ENCODE results near the gene SMARCD1.

SMARCD1 gene

DNA sequence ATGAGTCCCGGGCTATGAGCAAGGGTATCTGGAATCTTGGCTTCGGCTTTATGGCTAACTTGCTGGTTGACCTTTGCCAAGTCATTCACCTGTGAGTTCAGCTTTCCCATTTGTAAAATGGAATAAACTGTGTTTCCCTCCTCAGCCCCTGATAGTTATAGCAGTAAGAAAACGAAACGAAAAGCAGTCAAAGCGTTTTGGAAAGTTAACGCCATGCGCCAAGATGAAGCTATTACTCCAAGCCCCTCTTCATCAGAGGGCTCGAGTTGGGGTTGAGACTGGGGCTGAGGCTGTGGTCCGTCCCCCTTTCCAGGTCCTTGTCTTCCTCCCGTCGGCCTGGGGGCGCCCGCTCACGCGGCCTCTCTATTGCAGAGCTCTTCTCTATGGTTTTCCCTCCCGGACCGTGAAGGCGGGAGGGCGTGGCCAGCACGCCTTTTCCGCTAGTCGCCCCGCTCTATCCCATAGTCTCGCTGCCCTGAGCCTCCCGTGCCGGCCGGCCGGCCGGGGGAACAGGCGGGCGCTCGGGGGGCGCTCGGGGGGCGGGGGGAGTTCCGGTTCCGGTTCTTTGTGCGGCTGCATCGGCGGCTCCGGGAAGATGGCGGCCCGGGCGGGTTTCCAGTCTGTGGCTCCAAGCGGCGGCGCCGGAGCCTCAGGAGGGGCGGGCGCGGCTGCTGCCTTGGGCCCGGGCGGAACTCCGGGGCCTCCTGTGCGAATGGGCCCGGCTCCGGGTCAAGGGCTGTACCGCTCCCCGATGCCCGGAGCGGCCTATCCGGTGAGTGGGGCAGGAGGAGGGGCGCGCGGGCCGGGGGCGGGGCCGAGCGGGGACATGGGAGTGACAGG, at the start of gene SMARCD1:
SMARCD1 (plus strand) TSS at position 568 of the 840 bp plus-strand sequence; CDS start at position 596, 28 bp downstream.
- DNase-seq (ENCODE audit: low read depth in 1 of 2, low spot score in 1 of 2) = peak; percentile 69 to 82

DNA sequence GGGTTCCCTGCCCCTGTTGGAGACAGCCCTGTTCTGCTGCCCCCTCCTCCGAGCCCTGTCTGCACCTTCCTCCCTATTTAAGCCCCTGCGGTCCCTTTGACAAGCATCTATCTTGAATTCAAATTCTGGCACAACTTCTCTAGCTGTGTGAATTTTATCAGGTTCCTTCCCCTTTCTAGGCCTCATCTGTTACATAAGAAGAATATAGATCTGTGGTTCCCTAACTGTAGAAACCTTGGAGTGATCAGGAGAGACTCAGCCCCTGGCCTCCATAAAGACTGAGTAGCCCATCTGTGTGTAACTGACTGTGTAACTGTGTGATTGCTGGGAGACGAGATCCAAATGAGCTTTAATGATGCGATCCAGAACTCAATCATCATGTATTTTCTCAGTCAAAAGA, 46.8 kb upstream of the SMARCD1 start:
- DNase-seq (ENCODE audit: low read depth in 1 of 2, low spot score in 1 of 2) = no peak

- DNase-seq (ENCODE audit: low read depth in 1 of 2, low spot score in 1 of 2) = peak; percentile 80 to 84
These were observed 45.8 kb upstream of the SMARCD1 start for GRCh38 chr12:50039151-50039835.

GRCh38 chr12:50040657-50041056, 44.5 kb upstream of the SMARCD1 start:
- no peak for DNase-seq (ENCODE audit: low read depth in 1 of 2, low spot score in 1 of 2)

DNA sequence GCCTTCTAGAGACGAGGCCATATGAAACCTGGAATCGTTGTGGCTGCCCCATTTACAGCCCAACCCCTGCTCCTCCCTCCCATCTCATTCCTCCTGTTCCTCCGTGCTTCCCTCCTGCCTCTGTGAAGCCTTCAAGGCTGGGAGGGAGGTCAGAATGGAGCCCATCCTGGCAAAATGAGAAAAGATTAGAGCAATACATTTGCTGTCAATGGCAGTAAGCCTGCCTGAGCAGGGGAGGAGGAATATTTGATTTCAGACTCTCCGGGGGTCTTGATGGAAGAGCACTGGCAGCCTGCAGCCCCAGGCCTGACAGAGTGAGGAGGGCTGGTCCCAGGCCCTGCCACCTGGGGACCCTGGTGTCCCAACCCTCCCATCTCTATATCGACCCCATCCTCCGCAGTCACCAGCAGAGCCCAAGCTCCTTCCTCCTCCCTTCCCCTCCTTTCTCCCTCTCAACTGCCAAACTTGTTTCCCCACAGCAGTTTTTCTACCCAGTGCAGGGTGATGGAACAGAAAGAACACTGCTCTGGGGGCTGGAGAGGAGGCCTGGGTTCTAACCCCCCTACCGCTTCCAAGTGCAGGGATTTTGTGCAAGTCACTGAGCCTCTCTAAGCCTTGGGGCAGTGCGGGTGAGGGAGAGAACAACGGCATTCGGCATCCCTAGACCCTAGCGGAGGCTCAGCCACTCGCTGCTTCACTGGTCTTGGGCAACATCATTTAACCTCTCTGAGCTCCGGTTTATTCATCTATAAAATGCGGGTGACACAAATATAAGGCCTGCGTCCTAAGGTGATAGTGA, 43.9 kb upstream of the SMARCD1 start:
- DNase-seq (ENCODE audit: low read depth in 1 of 2, low spot score in 1 of 2) = no peak

DNA sequence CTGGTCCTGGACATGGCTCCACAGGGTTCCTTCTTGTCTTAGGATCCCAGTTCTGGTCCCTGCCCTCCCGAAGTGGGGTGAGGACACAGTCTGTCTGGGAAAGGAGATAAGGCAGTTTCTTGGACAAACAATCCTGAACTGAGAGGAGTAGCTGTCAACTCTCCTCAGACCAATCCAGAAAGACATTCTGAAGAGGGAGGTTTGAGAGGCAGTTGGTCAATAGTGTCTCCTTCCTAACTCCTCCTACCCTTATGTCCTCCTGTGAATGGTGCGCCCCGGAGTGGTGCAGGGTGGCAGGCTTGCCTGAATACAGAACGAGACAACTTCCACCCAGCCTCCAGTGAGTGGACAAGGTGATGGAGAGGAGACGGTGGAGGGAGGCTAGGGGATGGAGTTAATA, 43.2 kb upstream of the SMARCD1 start:
- DNase-seq (ENCODE audit: low read depth in 1 of 2, low spot score in 1 of 2) = no peak

DNA sequence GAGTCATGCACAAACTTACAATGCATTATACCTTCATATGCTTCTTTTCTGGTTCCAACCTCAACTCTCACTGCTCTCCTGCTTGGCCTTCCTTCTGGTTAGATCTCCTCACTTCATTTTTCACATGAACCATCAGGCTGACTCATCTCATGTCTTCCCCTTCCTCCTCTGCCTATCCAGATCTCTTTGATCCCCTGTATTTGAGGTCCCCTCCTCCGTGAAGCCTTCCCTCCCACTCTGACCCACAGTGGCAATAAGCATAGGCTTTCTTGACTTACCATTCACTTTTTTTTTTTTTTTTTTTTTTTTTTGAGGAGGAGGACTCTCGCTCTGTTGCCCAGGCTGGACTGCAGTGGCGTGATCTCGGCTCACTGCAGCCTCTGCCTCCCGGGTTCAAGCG, 42.4 kb upstream of the SMARCD1 start:
- no peak for DNase-seq (ENCODE audit: low read depth in 1 of 2, low spot score in 1 of 2)

- DNase-seq (ENCODE audit: low read depth in 1 of 2, low spot score in 1 of 2) = no peak
These were observed 41.8 kb upstream of the SMARCD1 start for GRCh38 chr12:50043308-50043707.

GRCh38 chr12:50043854-50044253, 41.3 kb upstream of the SMARCD1 start:
- DNase-seq (ENCODE audit: low read depth in 1 of 2, low spot score in 1 of 2) = no peak

DNA sequence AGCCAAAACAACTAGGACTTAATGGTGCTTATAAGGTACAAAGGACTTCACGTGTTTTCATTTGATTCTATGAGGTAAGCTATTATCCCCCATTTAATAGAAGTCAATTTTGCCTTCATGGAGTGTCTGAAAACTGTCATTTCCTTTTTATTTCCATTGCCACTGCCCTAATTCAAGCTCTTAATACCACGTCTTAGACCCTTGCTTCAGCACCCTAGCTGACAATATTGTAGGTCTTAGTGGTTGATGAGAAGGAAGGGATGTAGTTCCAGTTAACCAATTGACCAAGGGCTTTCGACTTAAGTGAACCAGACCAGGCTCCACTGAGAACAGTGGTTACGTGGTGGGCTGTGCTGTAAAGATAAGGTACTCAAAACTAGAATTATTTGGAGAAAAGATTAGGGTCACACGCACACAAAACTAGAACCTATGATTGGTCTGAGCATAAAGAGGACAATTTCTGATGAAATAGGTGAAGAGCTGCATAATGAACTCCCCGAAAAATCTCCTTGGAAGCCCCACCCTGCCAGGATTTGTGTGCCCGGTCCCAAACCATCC, 37.4 kb upstream of the SMARCD1 start:
- no peak for DNase-seq (ENCODE audit: low read depth in 1 of 2, low spot score in 1 of 2)

DNA sequence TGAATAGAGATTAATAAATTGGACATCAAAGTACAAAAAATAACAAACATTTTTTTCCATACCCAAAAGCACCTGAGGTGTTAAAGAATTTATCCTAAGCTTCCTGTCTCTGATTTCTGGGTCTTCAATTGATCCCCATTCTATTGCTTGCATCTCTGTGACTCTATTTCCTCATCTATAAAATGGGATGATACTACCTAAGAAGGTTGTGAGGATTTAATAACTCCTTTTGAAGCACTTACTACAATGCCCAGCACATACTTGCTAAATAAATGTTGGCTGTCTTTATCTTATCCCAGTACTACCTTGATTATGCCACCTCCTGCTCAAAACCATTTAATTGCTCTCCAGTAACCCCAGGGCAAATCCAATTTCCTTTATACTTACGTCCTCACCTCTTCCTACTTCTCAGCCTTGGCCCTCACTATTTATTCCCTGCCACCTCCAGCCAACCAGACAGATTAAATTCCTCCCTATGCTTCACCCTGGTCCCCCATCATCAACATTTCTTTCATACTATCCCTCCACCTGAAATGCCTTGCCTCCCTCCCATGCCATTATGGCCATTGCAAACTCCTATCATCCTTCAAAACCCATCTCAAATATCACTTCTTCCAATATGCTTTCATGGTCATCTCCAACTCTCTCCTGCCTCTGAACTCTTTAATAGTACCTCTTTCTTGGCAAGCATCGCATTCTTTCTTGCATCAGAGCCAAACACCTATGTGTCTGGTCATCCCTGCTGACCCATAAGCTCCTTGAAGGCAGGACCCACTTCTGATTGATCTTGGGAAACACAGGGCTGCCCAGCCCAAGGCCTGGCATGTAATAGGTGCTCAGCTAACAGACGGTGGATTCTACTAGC, 35.7 kb upstream of the SMARCD1 start:
- DNase-seq (ENCODE audit: low read depth in 1 of 2, low spot score in 1 of 2) = no peak

GRCh38 chr12:50050119-50050385, 35.1 kb upstream of the SMARCD1 start:
- DNase-seq (ENCODE audit: low read depth in 1 of 2, low spot score in 1 of 2) = no peak

DNA sequence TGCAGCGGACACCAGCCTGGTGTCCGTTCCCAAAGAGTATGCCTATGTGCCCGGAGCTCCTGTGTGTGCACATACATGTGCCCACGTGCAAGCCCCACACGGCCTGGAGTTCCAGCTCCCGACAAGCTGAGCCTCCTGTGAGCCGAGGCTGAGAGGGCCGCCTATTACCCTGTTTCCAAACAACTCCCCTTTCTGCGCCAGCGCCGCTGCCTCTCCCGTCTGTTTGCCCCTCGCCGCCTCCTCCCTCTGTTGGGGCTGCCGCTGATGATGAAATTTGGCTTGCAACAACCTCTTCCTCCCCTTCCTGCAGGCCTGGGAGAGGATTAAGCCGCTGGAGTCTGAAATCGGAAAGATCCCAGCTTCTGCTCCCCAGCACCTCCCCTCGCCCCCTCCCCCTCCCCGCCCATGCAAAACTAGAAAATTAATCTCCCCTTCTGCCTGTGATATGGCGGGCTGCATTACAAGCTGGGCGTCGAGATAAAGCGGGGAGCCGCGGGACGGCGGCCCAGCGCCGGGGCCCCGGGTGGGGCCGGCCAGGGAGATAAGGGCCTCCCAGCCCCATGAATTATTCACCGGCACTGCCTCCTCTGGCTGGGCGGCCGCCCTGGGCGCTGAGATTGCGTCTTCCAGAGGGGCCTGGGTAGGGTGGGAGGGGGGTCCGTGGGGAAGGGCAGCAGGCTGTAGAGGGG, 34.6 kb upstream of the SMARCD1 start:
- no peak for DNase-seq (ENCODE audit: low read depth in 1 of 2, low spot score in 1 of 2)

DNA sequence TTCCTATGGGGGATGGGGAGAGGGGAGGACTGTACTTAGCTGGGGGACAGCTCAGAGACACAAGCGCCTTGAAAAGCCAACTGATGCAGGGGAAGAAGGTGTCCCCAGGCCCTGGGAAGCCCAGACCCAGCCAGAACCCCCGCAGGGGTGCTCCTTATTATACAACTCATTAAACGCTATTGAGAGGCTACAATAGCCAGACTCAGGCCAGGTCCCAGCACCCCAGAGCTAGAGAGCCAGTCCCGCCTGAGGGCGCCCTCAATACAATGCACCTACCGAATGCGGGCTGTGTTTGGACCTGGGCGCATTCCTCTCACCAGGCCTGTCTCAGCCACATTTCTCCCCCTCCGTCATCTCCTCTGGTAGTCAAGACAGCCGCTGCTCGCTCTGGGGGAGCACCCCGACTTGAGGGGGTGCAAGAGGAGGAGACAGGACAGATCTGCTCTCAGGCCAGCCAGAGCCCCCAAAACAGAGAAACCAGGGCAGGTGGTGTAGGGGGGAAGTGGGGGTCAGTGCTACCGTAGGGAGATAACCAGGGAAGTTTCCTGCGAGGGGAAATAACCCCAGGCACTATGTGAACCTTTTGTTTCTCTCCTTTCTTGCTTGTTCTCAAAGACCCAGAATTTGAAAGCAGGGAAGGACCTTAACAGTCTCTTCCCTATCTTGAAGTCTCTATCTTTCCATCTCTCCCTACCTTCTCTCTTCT, 33.9 kb upstream of the SMARCD1 start:
- no peak for DNase-seq (ENCODE audit: low read depth in 1 of 2, low spot score in 1 of 2)

- DNase-seq (ENCODE audit: low read depth in 1 of 2, low spot score in 1 of 2) = no peak
These were observed 32.6 kb upstream of the SMARCD1 start for GRCh38 chr12:50052544-50052943.

DNA sequence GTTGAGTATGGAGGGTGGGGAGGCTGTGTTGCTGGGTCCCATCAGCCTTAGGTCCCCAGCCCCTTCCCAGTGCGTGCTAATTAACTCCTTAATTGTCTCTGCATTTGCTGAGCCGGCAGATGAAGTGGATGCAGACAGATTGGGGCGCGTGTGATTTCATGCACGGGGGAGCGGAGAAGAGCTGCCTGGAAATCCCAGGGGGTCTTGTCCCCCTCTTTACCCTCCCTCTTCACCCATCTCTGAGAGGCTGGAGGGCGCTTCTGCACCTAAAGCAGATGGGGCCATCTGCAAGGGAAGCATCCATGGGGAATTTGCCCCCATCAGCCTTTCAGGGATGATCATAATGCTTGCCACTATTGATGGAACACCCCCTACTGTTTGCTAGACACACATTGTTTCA, 32.2 kb upstream of the SMARCD1 start:
- DNase-seq (ENCODE audit: low read depth in 1 of 2, low spot score in 1 of 2) = no peak

- DNase-seq (ENCODE audit: low read depth in 1 of 2, low spot score in 1 of 2) = no peak
These were observed 31.6 kb upstream of the SMARCD1 start for GRCh38 chr12:50053583-50053982.

- DNase-seq (ENCODE audit: low read depth in 1 of 2, low spot score in 1 of 2) = peak; percentile 47 to 49
These were observed 29.1 kb upstream of the SMARCD1 start for GRCh38 chr12:50055831-50056638.

GRCh38 chr12:50056639-50056976, 28.5 kb upstream of the SMARCD1 start:
- no peak for DNase-seq (ENCODE audit: low read depth in 1 of 2, low spot score in 1 of 2)

Data from activated CD4-positive, alpha-beta T cell treated with anti-CD3 and anti-CD28 coated beads, Interleukin-2, amount 50 U/mL, for 24 hours (primary cell).